Stimulated activated naive CD4-positive, alpha-beta T cell treated with Interleukin-2 at 50 U/mL for 16 hours (primary cell): Measurements from ENCODE around the gene CLTB.
"Not testable (repeated sequence)": the region's sequence is repeated elsewhere in the genome, so short reads cannot be mapped to it uniquely, and the experiment has no call there.

ENCODE experiments used
- DNase-seq: peaks from one replicate; lab custom pipeline; 2025; lab: John Stamatoyannopoulos, UW

Gene CLTB

DNA sequence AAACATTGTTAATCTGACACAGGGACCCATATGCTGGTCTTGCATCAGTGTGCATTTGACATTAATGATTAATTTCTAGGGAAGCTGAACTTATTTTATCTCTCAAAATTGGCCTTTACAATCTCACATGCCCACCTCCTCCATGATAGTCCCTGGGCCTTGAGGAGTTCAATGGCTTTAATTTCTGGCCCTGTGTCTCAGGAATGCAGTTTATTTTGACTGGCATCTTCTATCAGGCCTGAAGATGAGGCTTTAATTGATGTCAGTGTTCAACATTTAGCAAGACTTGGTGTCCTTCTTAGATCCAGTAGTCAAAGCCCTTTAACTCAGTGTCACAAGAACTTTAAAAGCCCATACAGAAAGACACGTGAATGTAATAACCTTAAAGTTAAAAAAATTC lies 10.5 kb upstream of the CLTB start:
- no peak for DNase-seq

DNA sequence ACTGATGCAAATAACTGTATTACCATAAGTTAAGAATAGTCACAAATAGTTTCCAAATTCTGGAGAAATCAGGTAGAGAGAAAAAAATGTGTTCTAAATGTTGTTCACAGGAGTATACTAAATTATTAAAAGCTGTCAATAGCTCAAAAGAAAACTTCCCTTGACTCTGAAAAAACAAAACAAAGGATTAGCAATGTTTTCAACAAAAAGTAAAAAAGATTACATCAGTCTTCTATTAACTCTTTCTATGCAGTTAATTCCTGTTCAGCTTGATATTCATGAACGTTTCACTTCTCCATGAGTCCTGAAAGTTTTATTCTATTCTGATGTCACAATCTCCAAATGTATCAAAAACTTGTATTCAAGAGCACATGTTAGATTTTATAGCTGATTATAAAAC lies 9.5 kb upstream of the CLTB start:
- no peak for DNase-seq

DNA sequence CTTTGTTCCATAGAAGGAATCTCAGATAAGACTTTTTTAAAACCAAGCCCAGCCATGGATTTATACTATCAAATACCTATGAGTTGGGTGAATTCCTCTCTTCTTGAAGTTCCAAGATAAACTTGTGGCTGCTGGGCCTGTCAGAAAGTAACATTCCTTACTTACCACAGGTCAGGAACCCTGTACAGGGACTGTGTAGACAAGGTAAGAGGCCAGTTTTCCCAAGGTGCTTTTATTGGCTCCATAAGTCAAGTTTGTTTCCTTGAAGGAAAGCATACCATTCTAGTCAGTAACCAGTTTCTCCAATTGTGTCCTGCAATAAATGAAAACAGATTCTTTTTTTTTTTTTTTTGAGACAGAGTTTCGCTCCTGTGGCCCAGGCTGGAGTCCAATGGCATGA lies 8.8 kb upstream of the CLTB start:
- DNase-seq: no peak

DNA sequence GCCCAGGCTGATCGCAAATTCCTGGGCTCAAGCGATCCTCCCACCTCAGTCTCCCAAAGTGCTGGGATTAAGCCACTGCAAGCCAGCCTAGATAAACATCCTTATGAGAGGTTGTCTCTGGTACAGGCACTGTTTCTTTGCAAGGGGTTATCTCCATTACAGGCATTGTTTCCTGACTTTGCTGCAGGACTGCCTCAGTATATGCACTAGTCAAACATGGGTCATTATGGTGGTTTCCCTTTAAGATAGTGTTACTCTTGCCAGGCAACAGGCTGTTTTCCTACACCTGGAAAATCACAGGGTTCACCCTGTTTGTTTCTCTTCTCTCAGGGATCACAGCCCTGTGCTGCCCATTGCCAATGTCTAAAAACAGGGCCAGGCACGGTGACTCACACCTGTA lies 7.8 kb upstream of the CLTB start:
- no peak for DNase-seq

DNA sequence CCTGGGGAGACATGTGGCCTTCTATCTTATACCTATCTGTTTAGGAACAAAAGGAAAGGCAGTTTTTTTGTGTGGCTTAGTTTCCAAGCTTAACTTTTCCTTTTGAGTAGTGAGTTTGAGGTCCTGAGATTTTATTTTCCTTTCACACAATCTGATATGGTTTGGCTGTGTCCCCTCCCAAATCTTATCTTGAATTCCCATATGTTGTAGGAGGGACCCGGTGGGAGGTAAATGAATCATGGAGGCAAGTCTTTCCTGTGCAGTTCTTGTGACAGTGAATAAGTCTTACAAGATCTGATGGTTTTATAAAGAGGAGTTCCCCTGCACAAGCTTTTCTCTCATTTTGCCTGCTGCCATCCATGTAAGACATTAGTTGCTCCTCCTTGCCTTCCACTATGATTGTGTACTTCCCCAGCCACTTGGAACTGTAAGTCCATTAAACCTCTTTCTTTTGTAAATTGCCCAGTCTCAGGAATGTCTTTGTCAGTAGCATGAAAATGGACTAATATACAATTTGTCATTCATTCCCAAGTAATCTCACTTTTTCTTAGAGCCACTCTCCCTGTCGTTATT lies 4.7 kb upstream of the CLTB start:
- no peak for DNase-seq

DNA sequence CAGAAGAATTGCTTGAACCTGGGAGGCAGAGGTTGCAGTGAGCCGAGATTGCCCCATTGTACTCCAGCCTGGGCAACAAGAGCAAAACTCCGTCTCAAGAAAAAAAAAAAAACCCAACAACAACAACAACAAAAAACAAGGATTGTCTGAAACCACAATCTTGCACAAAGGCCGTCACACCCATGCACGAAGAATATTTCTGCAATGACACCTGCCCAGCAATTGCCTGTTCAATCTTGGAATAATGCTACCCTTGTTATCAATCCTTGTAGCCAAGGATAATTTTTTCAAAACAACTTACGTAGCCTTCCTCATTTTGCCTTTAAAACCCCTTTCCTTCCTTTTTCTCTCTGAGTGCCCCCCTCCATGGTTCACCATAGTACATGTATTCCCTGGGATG lies 3.7 kb upstream of the CLTB start:
- DNase-seq: no peak

DNA sequence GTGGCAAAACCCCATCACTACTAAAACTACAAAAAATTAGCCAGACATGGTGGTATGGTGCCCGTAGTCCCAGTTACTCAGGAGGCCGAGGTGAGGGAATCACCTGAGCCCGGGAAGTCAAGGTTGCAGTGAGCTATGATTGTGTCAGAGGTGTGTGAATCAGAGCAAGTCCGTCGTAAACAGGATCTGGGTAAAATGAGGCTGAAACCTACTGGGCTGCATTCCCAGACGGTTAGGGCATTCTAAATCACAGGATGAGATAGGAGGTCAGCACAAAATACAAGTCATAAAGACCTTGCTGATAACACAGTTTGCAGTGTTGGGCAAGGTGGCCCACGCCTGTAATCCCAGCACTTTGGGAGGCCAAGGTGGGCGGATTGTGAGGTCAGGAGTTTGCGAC lies 1.9 kb upstream of the CLTB start:
- DNase-seq: no peak

DNA sequence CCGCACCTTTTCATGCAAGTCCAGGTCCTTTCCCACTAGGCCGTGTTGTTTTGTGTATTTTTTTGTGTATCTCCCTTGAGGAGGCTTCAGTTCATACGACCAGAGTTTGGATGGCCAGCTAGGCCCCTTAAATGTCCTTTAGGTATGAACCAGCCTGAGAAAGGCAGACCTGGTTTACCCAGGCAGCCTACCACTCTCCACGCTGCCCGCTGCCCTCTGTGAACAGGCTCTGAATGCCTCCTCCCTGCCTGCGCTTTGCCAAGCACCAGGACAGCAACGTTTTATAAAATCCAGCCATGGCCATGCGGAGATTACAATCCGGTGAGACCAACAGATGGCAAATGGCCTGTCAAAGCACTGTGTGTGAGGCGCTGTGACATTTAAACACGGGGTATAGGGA lies 626 bp upstream of the CLTB start:
- no peak for DNase-seq

DNA sequence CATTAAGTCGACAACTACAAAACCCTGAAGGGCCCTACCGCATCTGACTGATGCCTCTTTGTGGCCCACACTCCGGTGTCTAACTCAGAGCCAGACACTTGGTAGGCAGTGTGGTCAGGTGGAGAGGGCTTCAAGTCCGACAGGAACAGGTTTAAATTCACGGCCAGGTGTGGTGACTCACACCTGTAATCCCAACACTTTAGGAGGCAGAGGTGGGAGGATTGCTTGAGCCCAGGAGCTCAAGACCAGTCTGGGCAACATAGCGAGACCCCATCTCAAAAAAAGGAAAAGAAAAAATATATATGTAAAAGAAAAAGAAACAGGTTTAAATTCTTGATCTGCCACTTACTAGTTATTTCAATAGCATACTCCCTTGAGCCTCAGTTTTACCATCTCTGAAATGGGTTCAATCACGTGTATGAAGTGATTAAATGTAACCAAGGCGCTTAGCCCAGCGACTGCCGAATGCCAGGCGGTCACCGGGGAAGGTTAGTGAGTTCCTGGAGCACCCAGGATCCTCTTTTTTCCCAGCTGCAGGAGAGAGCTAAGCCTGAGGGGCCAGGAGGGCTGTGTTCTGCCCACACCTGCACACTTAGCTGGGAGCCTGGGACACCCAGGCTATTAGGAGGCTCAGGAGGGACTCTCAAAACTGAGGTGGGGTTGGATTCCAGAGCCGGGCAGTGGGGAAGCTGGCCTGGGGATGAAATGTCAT lies 943 bp downstream of the CLTB start:
- DNase-seq: no peak

DNA sequence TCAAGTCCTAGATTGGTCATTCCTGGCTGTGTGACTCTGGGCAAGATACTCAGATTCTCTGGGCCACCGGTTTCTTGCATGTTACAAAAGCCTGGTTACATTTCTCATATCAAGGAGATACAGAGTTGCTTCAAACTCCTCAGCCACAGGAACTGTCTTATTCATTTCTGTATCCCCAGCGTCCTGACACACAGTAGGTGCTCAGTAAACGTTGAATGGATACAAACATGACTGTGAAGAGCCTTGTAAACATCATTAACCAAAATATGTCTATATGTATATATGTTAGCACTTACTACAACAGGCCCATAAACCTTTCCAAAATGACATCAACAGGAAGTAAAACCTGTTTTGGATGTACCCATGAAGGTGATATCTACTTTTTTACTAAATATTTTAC lies 1.6 kb downstream of the CLTB start:
- DNase-seq: no peak

DNA sequence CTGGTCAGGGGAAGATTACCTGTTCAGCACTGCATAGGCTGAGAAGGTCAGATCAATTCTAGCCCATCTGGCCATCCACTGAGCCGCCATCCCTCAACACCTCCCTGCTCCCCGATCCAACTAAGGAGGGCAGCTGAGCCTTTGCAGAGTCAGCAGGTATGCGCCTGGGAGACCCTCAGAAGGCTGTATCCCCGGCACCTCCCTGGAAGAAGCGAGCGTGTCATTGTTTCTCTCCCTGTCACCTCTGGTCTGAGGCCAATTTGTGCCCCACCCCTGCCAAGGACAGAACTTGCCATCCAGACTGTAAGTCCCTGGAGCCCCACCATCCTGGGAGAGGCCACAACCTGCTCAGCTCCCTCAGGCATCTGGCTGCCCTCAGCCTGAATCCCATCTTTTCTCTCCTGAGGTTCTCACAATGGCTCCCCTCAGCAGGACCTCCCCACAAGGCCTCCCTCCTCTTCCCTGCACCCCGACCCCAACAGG lies 2.6 kb downstream of the CLTB start:
- DNase-seq: no peak

DNA sequence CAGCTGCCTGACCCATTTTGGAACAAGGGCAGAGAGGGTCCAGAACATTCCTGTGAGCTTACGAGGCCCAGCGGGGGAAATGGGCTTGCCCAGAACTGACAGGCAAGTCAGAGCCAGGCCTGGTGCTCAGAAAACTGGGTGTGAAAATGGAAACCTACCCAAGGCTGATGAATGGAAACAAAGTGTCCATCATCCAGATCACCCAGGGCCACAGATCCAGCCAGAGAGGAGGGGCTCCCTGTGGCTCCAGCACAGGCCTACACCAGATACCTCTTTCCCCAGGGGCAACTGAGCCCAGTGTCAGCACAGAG lies 3.1 kb downstream of the CLTB start:
- DNase-seq: no peak

DNA sequence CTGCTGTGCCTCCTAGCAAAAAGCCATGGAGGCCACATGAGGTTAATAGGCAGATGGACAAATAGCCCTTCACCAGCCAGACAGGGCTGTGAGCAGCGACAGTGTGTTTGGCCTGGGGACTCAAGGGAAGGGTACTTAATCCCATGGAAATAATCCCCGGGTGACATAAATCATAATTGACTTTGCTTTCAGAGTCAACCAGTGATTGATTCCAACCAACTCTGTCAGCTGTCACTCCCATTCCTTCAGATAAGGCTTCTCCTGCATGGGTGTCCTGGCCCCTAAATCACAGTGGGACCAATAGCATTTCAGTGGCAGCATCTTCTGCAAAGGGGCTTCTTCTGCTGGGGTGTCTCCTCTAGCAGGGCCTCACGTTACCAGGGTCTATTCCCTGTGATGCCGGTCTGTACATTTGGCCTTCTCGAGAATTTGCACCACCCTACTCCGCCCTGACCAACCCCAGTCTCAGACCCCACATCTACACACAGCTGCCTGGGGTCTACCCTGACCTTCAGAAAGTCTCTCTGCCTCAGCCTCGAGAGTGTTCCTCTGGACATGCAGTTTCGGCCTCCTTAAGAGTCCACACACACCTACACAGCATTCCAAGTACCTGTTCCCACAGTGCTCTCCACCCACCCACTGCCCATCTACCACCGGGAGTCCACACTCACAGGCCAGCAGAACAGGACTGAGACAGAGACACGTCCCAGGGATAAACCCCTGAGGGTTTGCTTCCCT lies 3.7 kb downstream of the CLTB start:
- no peak for DNase-seq

DNA sequence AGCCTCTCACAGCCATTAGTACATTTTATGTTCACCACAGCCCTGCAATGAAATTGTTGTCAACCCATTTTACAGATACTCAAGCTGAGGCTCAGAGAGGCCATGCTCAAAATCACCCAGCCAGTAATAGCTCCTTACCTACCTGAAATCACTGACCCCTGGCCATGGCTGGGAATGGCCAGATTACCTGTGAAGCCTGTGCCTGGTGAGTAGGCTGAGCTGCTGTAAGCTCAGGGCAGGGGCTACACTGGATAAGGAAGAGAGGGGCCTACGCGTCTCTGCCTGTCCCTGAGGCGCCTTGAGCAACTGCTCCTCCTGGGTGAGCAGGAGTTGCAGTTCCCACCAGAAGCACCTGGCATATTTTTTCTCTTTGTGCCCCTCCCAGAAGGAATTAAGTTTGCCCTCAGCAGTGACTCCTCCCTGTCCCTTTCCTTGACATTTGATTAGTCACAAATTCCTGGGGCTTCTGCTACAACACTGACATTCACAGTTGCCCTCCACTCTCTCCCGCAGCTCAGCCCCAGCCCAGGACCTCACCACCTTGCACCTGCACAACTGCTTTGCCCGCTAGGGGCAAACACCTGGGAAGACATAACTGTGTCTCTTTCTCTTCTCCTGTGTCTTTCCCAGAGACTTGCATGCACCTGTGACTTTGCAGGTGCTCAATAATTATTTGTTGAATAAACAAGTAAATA lies 5.7 kb downstream of the CLTB start:
- no peak for DNase-seq

DNA sequence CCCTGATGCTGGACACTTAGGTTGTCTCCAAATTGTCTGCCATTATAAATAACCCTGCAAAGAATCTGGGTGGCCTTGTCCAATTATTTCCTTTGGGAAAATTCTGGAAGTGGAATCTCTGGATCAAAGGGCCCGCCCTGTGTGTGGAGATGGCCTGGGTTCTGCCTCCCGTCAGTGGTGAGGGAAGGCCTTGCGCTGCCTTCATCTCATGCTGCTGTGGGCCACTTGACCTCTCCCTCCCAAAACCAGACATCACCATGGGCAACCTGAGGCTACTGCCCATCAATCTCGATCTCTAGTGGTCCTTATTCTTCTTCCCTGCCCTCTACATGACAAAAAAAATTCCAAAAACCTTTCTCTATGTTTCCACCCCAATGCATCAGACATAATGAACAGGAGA lies 6.6 kb downstream of the CLTB start:
- no peak for DNase-seq

DNA sequence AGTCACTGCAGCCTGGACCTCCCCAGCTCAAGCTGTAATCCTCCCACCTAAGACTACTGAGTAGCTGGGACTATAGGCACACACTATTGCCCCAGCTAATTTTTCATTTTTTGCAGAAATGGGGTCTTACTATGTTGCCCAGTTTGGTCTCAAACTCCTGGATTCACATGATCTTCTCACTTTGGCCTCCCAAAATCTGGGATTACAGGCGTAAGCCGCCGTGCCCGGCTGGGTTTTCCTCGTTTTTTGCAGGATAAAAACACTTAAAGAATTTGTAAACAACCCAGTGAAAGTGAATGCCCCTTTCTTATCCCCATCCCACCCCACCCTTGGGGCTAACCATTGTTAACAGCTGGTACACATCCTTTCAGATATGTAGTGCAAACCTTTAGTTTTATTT lies 7.7 kb downstream of the CLTB start:
- DNase-seq: no peak

DNA sequence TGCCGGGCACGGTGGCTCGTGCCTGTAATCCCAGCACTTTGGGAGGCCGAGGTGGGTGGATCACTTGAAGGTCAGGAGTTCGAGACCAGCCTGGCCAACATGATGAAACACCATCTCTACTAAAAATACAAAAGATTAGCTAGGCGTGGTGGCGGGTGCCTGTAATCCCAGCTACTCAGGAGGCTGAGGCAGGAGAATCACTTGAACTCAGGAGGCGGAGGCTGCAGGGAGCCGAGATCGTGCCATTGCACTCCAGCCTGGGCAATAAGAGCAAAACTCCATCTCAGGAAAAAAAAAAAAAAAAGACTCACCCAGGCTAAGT lies 8.1 kb downstream of the CLTB start:
- not testable (repeated sequence) for DNase-seq

DNA sequence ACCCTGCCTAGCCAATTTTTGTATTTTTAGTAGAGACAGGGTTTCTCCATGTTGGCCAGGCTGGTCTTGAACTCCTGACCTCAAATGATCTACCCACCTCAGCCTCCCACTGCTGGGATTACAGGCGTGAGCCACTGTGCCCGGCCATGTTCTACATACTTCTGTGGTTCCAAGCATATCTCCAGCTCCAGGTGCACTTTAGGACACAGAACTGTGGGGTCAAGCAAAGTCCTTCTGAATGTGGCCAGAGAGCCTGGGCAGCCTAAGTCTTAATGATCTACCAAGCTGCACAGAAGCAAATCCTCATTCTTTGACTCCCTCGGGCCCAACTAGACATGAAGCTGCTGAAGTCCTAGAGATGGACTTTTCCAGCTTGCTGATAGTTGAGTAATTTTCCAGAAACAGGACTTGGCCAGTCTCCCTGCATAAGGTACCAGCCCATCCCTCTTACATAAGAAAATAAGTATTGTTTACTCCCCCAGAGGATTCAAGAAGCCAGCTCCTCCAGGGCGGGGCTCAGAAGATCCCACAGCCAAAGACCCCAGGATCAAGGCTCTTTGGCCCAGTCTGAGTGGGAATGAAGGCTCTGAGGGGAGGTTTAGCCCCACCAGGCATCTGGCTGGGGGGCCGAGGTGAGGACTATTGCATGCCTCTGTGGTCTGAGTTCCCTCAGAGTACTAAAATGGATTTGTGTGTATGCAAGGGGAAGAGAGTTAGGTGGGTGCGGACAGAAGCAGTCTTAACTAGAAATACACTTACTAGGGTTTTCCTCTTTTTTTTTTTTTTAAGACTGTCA lies 8.7 kb downstream of the CLTB start:
- DNase-seq: no peak

DNA sequence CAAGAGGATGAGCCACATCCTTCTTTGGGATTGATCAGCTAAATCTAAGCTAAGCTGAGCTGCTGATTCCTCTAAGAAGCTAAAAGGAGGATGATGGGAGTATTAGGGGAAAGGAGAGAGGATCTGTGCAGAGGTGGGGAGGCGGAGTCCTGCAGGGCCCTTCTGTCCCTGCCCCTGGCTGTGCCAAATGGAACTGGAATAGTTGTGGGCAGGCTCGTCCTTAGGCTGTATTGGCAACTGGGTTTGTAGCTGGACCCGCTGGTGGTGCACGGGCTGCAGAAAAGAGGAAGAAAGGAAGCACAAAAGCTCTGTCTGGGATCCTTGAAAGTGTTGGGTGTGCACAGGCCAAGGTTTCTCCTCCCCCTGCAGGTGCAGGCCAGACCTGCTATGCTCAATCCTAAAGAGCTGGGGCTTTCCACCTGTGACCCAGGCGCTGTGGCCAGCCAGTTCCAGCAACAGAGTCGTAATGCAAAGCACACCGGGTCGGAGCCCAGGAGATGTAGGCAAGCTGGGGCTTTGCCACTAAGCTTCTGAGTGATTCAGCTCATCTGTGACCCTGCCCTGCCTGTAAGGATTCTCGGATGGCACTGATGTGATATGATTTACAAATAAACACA lies 9.8 kb downstream of the CLTB start:
- DNase-seq: no peak

DNA sequence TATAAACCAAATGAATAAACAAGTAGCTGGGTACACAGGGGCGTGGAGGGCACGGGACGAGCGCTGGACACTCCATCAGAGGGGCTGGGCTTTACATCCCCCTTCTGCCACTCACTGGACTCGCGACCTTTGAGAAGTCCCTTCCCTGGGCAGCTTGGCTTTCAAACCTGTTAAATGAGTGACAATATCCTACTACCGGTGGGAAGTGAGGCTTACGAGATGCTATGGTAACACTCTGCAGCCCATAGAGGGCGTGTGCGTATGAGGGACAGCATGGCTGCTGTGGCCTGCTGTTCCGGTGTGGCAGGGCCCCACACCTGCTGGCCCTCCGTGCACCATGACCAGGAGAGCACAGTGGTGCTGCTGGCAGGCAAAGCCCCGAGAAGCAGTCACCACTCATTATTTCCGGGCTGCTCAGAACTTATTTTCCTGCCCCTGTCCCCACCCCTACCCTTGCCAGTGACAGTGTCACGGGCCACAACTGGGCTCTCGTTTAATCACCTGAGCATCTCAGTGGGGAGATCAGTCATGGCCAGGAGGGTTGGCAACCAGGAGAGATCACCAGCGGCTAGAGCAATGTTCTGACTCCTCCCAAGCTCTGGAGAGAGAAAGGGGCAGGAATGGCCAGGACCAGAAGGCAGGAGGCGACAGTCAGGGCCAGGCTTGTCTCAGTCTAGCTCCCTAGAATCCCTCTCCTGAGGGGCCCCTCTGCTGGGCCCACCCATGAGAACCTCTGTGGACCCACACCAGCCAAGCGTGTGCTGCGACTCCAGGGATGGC lies 10.5 kb downstream of the CLTB start:
- DNase-seq: no peak
